HepG2 (cell line): ENCODE measurements around the gene VKORC1. TPM values are rescaled to one million over a fixed set of nuclear protein-coding genes. Genes with fewer than 3 reads are reported as not detected.

Experiments
- ATAC-seq: fragments of 200-7000 bp; cut with Tn5 transposase; 3 replicates; pipeline ENCODE4 v1.9.1; 2020; ENCODE audit warnings: mild to moderate bottlenecking, moderate library complexity
- BruUV-seq: library from RNA; stranded (reverse); fragments of 400-500 nt; replicated peaks from 2 replicates; lab custom pipeline; 2021; lab: Mats Ljungman, UMichigan
- CTCF ChIA-PET: fragments of 300-600 bp; formaldehyde crosslinking; extraction: SDS; loops from one replicate; lab custom pipeline; 2021; ENCODE audit warnings: low total read pairs, inconsistent platforms, low intra/inter-chr PET ratio; lab: Yijun Ruan, JAX
- POLR2A ChIA-PET: fragments of 350-600 bp; sonication (Branson Sonifier 250); formaldehyde crosslinking; loops from one replicate; lab custom pipeline; 2020; ENCODE audit warnings: antibody characterized with exemption, inconsistent platforms; lab: Yijun Ruan, JAX
- DNase-seq: peaks from one replicate; pipeline ENCODE4 v3.0.0-alpha.2; 2015; ENCODE audit warnings: low spot score
- FAIRE-seq: peaks from 3 replicates; lab custom pipeline; 2011; peaks lifted over from hg19 to GRCh38; lab: Jason Lieb, UNC
- H2AFZ ChIP-seq: one replicate; pipeline ENCODE4 v1.6.1; 2011; ENCODE audit warnings: low read length, inconsistent platforms
- H3K27ac ChIP-seq: fragments of 300-600 bp; 3 replicates; pipeline ENCODE4 v1.8.0; 2011; ENCODE audit warnings: mixed run types, mild to moderate bottlenecking, mixed read lengths, low read length, inconsistent platforms; ENCODE audit not compliant: insufficient read depth; ENCODE audit errors: extremely low read length
- H3K27me3 ChIP-seq, 2 experiments: fragments of 200-600 bp in 1 of 2; 2 replicates in 1 of 2; 3 replicates in 1 of 2; pipeline versions ENCODE4 v1.6.0 to v1.8.0; 2011; ENCODE audit warnings: low read length in 2 of 2, mild to moderate bottlenecking in 2 of 2, moderate library complexity in 2 of 2, inconsistent platforms in 1 of 2; ENCODE audit not compliant: insufficient read depth in 2 of 2, control insufficient read depth in 1 of 2
- H3K36me3 ChIP-seq, 2 experiments: fragments of 200-600 bp in 1 of 2; replicated peaks in 1 of 2; 2 replicates in 1 of 2; 3 replicates in 1 of 2; pipeline versions ENCODE4 v1.5.1 to v1.8.0; 2011; ENCODE audit warnings: low read length in 2 of 2, inconsistent platforms in 1 of 2; ENCODE audit not compliant: insufficient read depth in 2 of 2, control insufficient read depth in 1 of 2
- H3K4me1 ChIP-seq: 2 replicates; pipeline ENCODE4 v1.5.1; 2012; ENCODE audit warnings: low read length, inconsistent platforms; ENCODE audit not compliant: insufficient read depth
- H3K4me2 ChIP-seq: 2 replicates; pipeline ENCODE4 v1.6.0; 2011; ENCODE audit warnings: low read depth, low read length, inconsistent platforms
- H3K4me3 ChIP-seq, 3 experiments: fragments of 200-600 bp in 1 of 3; sonication (generic), shearing (Covaris generic) in 1 of 3; replicated peaks in 1 of 3; 2 replicates each; pipeline ENCODE4 v1.5.1; 2011 to 2016; ENCODE audit warnings: low read length in 3 of 3, inconsistent platforms in 2 of 3, low read depth in 2 of 3, mild to moderate bottlenecking in 2 of 3, control low read depth in 1 of 3, mixed read lengths in 1 of 3; ENCODE audit not compliant: insufficient read depth in 1 of 3
- H3K79me2 ChIP-seq: one replicate; pipeline ENCODE4 v1.6.1; 2011; ENCODE audit warnings: low read length, inconsistent platforms; ENCODE audit not compliant: insufficient read depth
- H3K9ac ChIP-seq: 2 replicates; pipeline ENCODE4 v1.6.0; 2011; ENCODE audit warnings: mild to moderate bottlenecking, low read depth, low read length, inconsistent platforms; ENCODE audit not compliant: insufficient read depth
- H3K9me3 ChIP-seq: 2 replicates; pipeline ENCODE4 v1.5.1; 2012; ENCODE audit warnings: mild to moderate bottlenecking, low read length
- H4K20me1 ChIP-seq: 2 replicates; pipeline ENCODE4 v1.6.0; 2011; ENCODE audit warnings: inconsistent platforms, mild to moderate bottlenecking, low read length, moderate library complexity; ENCODE audit not compliant: insufficient read depth
- ATF1 ChIP-seq: IDR thresholded peaks from 2 replicates; pipeline ENCODE4 v1.6.1; 2016; ENCODE audit warnings: mild to moderate bottlenecking, control low read depth
- ELF1 ChIP-seq: sonication (generic); formaldehyde crosslinking; IDR thresholded peaks from 2 replicates; pipeline ENCODE4 v1.4.0; 2020; ENCODE audit warnings: missing genetic modification reagents
- FOSL2 ChIP-seq: sonication (generic); formaldehyde crosslinking; IDR thresholded peaks from 2 replicates; pipeline ENCODE4 v1.4.0; 2020; ENCODE audit warnings: missing genetic modification reagents
- NR2F1 ChIP-seq, 2 experiments: fragments of 450-650 bp in 1 of 2; formaldehyde crosslinking in 1 of 2; IDR thresholded peaks; 2 replicates each; pipeline versions ENCODE4 v1.5.0 to v1.6.1; 2016 to 2020; ENCODE audit warnings: mild to moderate bottlenecking in 1 of 2, missing compliant biosample characterization in 1 of 2, missing genetic modification reagents in 1 of 2, moderate library complexity in 1 of 2
- PPARG ChIP-seq: conservative IDR thresholded peaks from 2 replicates; pipeline ENCODE4 v1.6.1; 2016; ENCODE audit warnings: missing biosample characterization, missing genetic modification reagents
- RXRB ChIP-seq: IDR thresholded peaks from 2 replicates; pipeline ENCODE4 v1.6.1; 2016; ENCODE audit warnings: borderline replicate concordance, missing genetic modification reagents, missing compliant biosample characterization
- SAP130 ChIP-seq: IDR thresholded peaks from 2 replicates; pipeline ENCODE4 v1.6.1; 2016; ENCODE audit warnings: low read depth
- SRY ChIP-seq: sonication (generic); formaldehyde crosslinking; IDR thresholded peaks from 2 replicates; pipeline ENCODE4 v1.8.0; 2022; ENCODE audit warnings: mild to moderate bottlenecking, missing genetic modification reagents
- XRCC5 ChIP-seq: fragments of 200-400 bp; formaldehyde crosslinking; optimal IDR thresholded peaks from 2 replicates; pipeline ENCODE3; 2017; ENCODE audit warnings: mild to moderate bottlenecking, low read length
- WGBS: methylation state at CpG from one replicate; pipeline ENCODE4 v1.1.6; 2017; ENCODE audit warnings: low lambda C conversion rate; 5-methylcytosine and 5-hydroxymethylcytosine counted together
- in situ Hi-C: cut with HindIII; loops from 2 replicates; pipeline ENCODE4 v1.10.0; 2017; ENCODE audit warnings: low pct_unique_long_range_greater_than_20kb; ENCODE audit not compliant: extremely low pct_ligation_motif_present
- intact Hi-C: fragments of 100-400 bp; cut with micrococcal nuclease; formaldehyde crosslinking; loops from one replicate; pipeline ENCODE4 v1.10.0; 2022; ENCODE audit not compliant: unreplicated experiment
- polyA plus RNA-seq, 8 experiments: library from polyadenylated mRNA; depleted of rRNA in 3 of 8; stranded (reverse) in 7 of 8; unstranded in 1 of 8; fragments of >200 nt; fragmentation: Illumina TruSeq in 4 of 8; extraction: Trizol in 4 of 8; gene quantifications; 2 replicates each; pipeline versions ENCODE4 v1.2.1 to v1.2.3, GENCODE V29; 2011 to 2016; ENCODE audit warnings: low read depth in 4 of 8, missing spikeins in 1 of 8, mixed read lengths in 1 of 8; ENCODE audit not compliant: insufficient read depth in 1 of 8
- total RNA-seq, 5 experiments: library from RNA; depleted of rRNA; stranded (reverse); fragments of >200 nt; fragmentation: Illumina TruSeq; extraction: Trizol; gene quantifications; 2 replicates each; pipeline ENCODE4 v1.2.3, GENCODE V29; 2016; ENCODE audit warnings: low read depth in 1 of 5
- TF ChIP-seq, protein P1 (sequence below): IDR thresholded peaks from 2 replicates; pipeline ENCODE4 v1.6.1; 2016
- TF ChIP-seq, protein P2 (sequence below): sonication (generic); formaldehyde crosslinking; IDR thresholded peaks from 2 replicates; pipeline ENCODE4 v1.8.0; 2022; ENCODE audit warnings: missing genetic modification reagents, mild to moderate bottlenecking, moderate library complexity, borderline replicate concordance
- TF ChIP-seq, protein P3 (sequence below): sonication (generic); formaldehyde crosslinking; IDR thresholded peaks from 2 replicates; pipeline ENCODE4 v1.5.0; 2020; ENCODE audit warnings: missing genetic modification reagents
- TF ChIP-seq, protein P4 (sequence below): sonication (generic); formaldehyde crosslinking; IDR thresholded peaks from 2 replicates; pipeline ENCODE4 v1.4.0; 2020; ENCODE audit warnings: missing genetic modification reagents

VKORC1 gene
- total and polyA plus RNA-seq, 2 of the 13 experiments (the other 11 are each of a cell fraction or from before 2014, with no cell fraction given): 141 to 615 TPM

DNA sequence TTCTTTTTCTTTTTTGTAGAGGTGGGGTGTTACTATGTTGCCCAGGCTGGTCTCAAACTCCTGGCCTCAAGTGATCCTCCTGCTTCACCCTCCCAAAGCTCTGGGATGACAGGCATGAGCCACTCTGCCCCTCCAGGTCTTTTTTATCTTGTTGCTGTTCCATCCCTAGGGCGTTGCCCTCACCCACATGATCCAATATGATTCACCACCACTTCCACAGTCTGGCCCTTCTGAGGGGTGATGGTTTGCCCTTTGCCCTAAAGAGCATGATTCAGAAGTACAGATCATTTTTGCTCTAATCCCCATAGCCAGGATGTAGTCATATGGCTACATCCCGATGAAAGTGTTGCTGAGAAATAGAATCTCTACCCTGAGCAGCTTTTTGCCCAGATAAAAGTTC, 42.5 kb downstream of the VKORC1 start:
- Histone ChIP-seq H3K4me1 (peaks cover 13% of the 10 kb centered on the region), H2AFZ (no peak overlapping the region), H3K4me2 (no peak overlapping the region), H3K9ac (no peak overlapping the region), H3K9me3 (no peaks in the 10 kb centered on the region), H3K27me3 (peaks cover 0 to 3% of the 10 kb centered on the region in 2 experiments; a peak in 1 of 5 replicates), H4K20me1 (no peaks in the 10 kb centered on the region), H3K27ac (no peak overlapping the region), H3K4me3 (no peak overlapping the region), H3K79me2 (no peaks in the 10 kb centered on the region), H3K36me3 (no peaks in the 10 kb centered on the region)
- intact Hi-C loops (no loop called here), in situ Hi-C loops (no loop called here)
- ChIA-PET CTCF (no interaction called here), POLR2A (no interaction called here)
- 5% methylated on average over 2 of the region's 2 CpGs for WGBS
- no TSS peak for BruUV-seq
- ATAC-seq (peak; percentile 45), DNase-seq (peak; percentile 45), FAIRE-seq (peak; percentile 36)
- TF ChIP-seq, protein P1, sequence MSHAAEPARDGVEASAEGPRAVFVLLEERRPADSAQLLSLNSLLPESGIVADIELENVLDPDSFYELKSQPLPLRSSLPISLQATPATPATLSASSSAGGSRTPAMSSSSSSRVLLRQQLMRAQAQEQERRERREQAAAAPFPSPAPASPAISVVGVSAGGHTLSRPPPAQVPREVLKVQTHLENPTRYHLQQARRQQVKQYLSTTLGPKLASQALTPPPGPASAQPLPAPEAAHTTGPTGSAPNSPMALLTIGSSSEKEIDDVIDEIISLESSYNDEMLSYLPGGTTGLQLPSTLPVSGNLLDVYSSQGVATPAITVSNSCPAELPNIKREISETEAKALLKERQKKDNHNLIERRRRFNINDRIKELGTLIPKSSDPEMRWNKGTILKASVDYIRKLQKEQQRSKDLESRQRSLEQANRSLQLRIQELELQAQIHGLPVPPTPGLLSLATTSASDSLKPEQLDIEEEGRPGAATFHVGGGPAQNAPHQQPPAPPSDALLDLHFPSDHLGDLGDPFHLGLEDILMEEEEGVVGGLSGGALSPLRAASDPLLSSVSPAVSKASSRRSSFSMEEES: 0 out of 2 replicates have a peak, but pooled peaks have one; percentile 25
- peak; percentile 68 for TF ChIP-seq RXRB (CRISPR knock-in tag)
- peak; percentile 71; the same call in 1 of the 2 replicates for TF ChIP-seq PPARG (CRISPR knock-in tag)
- peak; percentile 20 for TF ChIP-seq XRCC5
- peak; percentile 35 to 43; a peak in 2 of 4 replicates for TF ChIP-seq NR2F1 (CRISPR knock-in tag; IDR thresholded peaks at IDR 0.05)
- no peak for TF ChIP-seq ELF1 (CRISPR knock-in tag)
- TF ChIP-seq ATF1 (CRISPR knock-in tag): no peak
- 0 out of 2 replicates have a peak, but pooled peaks have one; percentile 29 for TF ChIP-seq SAP130 (CRISPR knock-in tag)
- TF ChIP-seq, protein P2, sequence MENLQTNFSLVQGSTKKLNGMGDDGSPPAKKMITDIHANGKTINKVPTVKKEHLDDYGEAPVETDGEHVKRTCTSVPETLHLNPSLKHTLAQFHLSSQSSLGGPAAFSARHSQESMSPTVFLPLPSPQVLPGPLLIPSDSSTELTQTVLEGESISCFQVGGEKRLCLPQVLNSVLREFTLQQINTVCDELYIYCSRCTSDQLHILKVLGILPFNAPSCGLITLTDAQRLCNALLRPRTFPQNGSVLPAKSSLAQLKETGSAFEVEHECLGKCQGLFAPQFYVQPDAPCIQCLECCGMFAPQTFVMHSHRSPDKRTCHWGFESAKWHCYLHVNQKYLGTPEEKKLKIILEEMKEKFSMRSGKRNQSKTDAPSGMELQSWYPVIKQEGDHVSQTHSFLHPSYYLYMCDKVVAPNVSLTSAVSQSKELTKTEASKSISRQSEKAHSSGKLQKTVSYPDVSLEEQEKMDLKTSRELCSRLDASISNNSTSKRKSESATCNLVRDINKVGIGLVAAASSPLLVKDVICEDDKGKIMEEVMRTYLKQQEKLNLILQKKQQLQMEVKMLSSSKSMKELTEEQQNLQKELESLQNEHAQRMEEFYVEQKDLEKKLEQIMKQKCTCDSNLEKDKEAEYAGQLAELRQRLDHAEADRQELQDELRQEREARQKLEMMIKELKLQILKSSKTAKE: no peak
- TF ChIP-seq, protein P3, sequence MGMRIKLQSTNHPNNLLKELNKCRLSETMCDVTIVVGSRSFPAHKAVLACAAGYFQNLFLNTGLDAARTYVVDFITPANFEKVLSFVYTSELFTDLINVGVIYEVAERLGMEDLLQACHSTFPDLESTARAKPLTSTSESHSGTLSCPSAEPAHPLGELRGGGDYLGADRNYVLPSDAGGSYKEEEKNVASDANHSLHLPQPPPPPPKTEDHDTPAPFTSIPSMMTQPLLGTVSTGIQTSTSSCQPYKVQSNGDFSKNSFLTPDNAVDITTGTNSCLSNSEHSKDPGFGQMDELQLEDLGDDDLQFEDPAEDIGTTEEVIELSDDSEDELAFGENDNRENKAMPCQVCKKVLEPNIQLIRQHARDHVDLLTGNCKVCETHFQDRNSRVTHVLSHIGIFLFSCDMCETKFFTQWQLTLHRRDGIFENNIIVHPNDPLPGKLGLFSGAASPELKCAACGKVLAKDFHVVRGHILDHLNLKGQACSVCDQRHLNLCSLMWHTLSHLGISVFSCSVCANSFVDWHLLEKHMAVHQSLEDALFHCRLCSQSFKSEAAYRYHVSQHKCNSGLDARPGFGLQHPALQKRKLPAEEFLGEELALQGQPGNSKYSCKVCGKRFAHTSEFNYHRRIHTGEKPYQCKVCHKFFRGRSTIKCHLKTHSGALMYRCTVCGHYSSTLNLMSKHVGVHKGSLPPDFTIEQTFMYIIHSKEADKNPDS: no peak
- TF ChIP-seq, protein P4, sequence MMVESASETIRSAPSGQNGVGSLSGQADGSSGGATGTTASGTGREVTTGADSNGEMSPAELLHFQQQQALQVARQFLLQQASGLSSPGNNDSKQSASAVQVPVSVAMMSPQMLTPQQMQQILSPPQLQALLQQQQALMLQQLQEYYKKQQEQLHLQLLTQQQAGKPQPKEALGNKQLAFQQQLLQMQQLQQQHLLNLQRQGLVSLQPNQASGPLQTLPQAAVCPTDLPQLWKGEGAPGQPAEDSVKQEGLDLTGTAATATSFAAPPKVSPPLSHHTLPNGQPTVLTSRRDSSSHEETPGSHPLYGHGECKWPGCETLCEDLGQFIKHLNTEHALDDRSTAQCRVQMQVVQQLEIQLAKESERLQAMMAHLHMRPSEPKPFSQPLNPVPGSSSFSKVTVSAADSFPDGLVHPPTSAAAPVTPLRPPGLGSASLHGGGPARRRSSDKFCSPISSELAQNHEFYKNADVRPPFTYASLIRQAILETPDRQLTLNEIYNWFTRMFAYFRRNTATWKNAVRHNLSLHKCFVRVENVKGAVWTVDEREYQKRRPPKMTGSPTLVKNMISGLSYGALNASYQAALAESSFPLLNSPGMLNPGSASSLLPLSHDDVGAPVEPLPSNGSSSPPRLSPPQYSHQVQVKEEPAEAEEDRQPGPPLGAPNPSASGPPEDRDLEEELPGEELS: no peak
- TF ChIP-seq FOSL2: peak; percentile 79
- TF ChIP-seq SRY (CRISPR knock-in tag): no peak
